HFF-Myc (cell line): Measurements from ENCODE around the gene DOCK3.

Source experiments
- DNase-seq: peaks from one replicate; pipeline ENCODE4 v3.0.0-alpha.2; 2011; ENCODE audit warnings: low read depth; ENCODE audit errors: extremely low read depth
- H3K4me3 ChIP-seq: replicated peaks from 2 replicates; pipeline ENCODE4 v1.5.1; 2011; ENCODE audit warnings: low read depth, mild to moderate bottlenecking, control low read depth, low read length
- CTCF ChIP-seq: IDR thresholded peaks from 2 replicates; pipeline ENCODE4 v1.5.1; 2012; ENCODE audit warnings: mild to moderate bottlenecking, low read depth, low read length, control low read depth; ENCODE audit errors: missing control alignments

DOCK3 gene

GRCh38 chr3:51375571-51375970, 700.8 kb downstream of the DOCK3 start:
- no peak for TF ChIP-seq CTCF
- no peak overlapping the region for H3K4me3 ChIP-seq
- no peak for DNase-seq

- DNase-seq, result no peak
- TF ChIP-seq CTCF, result no peak
- no peak overlapping the region for H3K4me3 ChIP-seq
These were observed 703.3 kb downstream of the DOCK3 start for GRCh38 chr3:51378065-51378464.

GRCh38 chr3:51378726-51379125, 704.0 kb downstream of the DOCK3 start:
- H3K4me3 ChIP-seq, result no peak overlapping the region
- TF ChIP-seq CTCF, result no peak
- no peak for DNase-seq

- no peak overlapping the region for H3K4me3 ChIP-seq
- DNase-seq, result no peak
- no peak for TF ChIP-seq CTCF
These were observed 704.6 kb downstream of the DOCK3 start for GRCh38 chr3:51379301-51379700.

GRCh38 chr3:51379746-51380455, 705.2 kb downstream of the DOCK3 start:
- DNase-seq, result no peak
- TF ChIP-seq CTCF, result no peak
- no peak overlapping the region for H3K4me3 ChIP-seq

GRCh38 chr3:51380601-51381332, 706.0 kb downstream of the DOCK3 start:
- H3K4me3 ChIP-seq, result no peak overlapping the region
- DNase-seq, result no peak
- TF ChIP-seq CTCF, result no peak
